ENCODE data around the gene BBOF1. TPM values are rescaled to one million over a fixed set of nuclear protein-coding genes. Genes with fewer than 3 reads are reported as not detected.

The BBOF1 gene
- polyA plus RNA-seq, 1 experiment: 3.5 TPM

DNA sequence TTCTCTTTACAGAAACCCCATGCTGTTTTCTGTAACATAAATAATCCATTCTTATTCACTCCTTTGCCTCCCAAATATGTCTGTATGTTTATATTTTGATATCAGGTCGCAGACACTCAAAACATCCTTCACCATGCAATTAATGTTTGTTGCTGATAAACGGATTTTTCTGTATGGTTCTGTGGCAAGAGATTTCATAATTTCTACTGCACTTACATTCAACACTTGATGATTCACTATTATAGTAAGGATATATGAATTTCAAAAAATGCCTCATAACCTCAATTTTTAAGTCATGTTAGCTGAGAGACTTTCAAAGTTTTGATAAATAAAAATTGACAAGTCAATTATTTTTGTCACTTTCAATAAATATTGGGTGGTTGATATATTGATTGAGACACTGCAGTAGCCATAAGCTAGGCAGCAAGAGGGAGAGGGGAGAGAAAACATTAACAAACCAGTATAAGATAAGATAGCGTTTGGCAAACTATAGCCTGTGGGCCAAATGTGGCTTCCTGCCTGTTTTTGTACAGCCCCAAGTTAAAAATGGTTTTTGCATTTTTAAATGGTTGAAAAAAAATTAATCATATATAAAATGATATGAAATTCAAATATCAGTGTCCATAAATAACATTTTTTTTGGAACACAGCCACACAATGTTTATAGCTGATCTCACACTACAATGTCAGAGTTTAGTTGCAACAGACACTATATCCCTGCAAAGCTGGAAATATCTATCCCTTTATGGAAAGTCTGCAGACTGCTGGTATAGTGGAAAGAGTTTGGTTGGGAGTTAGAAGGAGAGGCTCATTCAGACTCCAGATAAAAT, 46.8 kb downstream of the BBOF1 start:
- H3K36me3 ChIP-seq (ENCODE audit: control insufficient read depth, insufficient read depth, low read length): peaks cover 3% of the 10 kb centered on the region
- no peak overlapping the region for H3K4me3 ChIP-seq (ENCODE audit: low read depth, low read length)
- TF ChIP-seq, protein P1, sequence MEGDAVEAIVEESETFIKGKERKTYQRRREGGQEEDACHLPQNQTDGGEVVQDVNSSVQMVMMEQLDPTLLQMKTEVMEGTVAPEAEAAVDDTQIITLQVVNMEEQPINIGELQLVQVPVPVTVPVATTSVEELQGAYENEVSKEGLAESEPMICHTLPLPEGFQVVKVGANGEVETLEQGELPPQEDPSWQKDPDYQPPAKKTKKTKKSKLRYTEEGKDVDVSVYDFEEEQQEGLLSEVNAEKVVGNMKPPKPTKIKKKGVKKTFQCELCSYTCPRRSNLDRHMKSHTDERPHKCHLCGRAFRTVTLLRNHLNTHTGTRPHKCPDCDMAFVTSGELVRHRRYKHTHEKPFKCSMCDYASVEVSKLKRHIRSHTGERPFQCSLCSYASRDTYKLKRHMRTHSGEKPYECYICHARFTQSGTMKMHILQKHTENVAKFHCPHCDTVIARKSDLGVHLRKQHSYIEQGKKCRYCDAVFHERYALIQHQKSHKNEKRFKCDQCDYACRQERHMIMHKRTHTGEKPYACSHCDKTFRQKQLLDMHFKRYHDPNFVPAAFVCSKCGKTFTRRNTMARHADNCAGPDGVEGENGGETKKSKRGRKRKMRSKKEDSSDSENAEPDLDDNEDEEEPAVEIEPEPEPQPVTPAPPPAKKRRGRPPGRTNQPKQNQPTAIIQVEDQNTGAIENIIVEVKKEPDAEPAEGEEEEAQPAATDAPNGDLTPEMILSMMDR (IDR thresholded peaks at IDR 0.05; ENCODE audit: insufficient read depth, low read depth, low read length): no peak
- no peaks in the 10 kb centered on the region for H3K27me3 ChIP-seq (ENCODE audit: control insufficient read depth, insufficient read depth, low read length)
- POLR2A ChIA-PET: no interaction called here
- CTCF ChIA-PET: interaction anchor here (0.7 kb wide), 1 partner anchor 17 kb away, joined by 3 read pairs; no protein-coding TSS in a partner anchor
- no peak for DNase-seq (ENCODE audit: low read depth)

- no peak overlapping the region for H3K4me3 ChIP-seq (ENCODE audit: low read depth, low read length)
- ChIA-PET CTCF (no interaction called here), POLR2A (no interaction called here)
- H3K27me3 ChIP-seq (ENCODE audit: control insufficient read depth, insufficient read depth, low read length): no peaks in the 10 kb centered on the region
- DNase-seq (ENCODE audit: low read depth): no peak
- no peaks in the 10 kb centered on the region for H3K36me3 ChIP-seq (ENCODE audit: control insufficient read depth, insufficient read depth, low read length)
- TF ChIP-seq, protein P1 (IDR thresholded peaks at IDR 0.05; ENCODE audit: insufficient read depth, low read depth, low read length): no peak
Observed at GRCh38 chr14:74077401-74077800, 58.3 kb downstream of the BBOF1 start.

DNA sequence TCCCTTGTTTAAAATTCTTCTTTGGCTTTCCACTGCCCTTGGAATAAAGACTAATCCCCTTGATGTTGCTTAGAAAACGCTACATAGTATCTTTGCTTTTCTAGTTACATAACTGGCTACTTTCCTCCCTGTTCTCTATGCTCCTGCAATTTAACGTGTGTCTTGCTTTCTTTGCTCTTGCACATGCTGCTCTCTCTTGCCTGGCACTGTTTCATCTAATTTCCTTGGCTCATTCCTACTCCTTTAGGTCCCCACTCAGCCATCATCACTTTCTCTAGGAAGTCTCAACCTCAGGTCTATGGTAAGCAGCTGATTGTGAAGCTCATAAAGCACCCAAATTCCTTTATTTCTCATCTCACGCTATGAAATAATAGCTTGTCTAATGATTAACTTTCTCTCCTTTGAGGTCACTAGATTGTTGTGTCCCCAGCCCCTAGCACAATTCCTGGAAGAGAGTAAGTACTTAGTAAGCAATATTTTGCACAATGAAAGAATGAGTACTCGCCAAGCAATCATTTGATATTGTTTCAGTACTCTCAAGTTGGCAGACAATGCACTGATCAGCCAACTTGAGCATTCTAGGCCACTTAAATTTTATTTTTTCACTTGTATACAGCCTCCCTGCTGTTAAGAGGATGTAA, 61.8 kb downstream of the BBOF1 start:
- ChIA-PET POLR2A (no interaction called here), CTCF (interaction anchor here (3.4 kb wide), 1 partner anchor 20 kb away, joined by 9 read pairs; no protein-coding TSS in a partner anchor)
- Histone ChIP-seq H3K27me3 (ENCODE audit: control insufficient read depth, insufficient read depth, low read length) (no peaks in the 10 kb centered on the region), H3K4me3 (ENCODE audit: low read depth, low read length) (no peak overlapping the region), H3K36me3 (ENCODE audit: control insufficient read depth, insufficient read depth, low read length) (no peaks in the 10 kb centered on the region)
- no peak for DNase-seq (ENCODE audit: low read depth)
- TF ChIP-seq, protein P1 (IDR thresholded peaks at IDR 0.05; ENCODE audit: insufficient read depth, low read depth, low read length): no peak

- POLR2A ChIA-PET: no interaction called here
- TF ChIP-seq, protein P1 (IDR thresholded peaks at IDR 0.05; ENCODE audit: insufficient read depth, low read depth, low read length): no peak
- CTCF ChIA-PET: interaction anchor here (3.4 kb wide), 1 partner anchor 20 kb away, joined by 9 read pairs; no protein-coding TSS in a partner anchor
Observed at GRCh38 chr14:74081491-74081890, 62.3 kb downstream of the BBOF1 start.

GRCh38 chr14:74083161-74083560, 64.0 kb downstream of the BBOF1 start:
- no peak for DNase-seq (ENCODE audit: low read depth)
- POLR2A ChIA-PET: no interaction called here
- Histone ChIP-seq H3K27me3 (ENCODE audit: control insufficient read depth, insufficient read depth, low read length) (no peaks in the 10 kb centered on the region), H3K36me3 (ENCODE audit: control insufficient read depth, insufficient read depth, low read length) (no peaks in the 10 kb centered on the region), H3K4me3 (ENCODE audit: low read depth, low read length) (no peak overlapping the region; the same call in 1 of the 2 replicates)
- TF ChIP-seq, protein P1 (IDR thresholded peaks at IDR 0.05; ENCODE audit: insufficient read depth, low read depth, low read length): no peak
- CTCF ChIA-PET: interaction anchor here (0.5 to 3.4 kb wide), 5 partner anchors 17 to 399 kb away, joined by 3 to 9 read pairs (median 3); no protein-coding TSS in a partner anchor

More at GRCh38 chr14:74081491-74081890, 62.3 kb downstream of the BBOF1 start:
- no peaks in the 10 kb centered on the region for H3K36me3 ChIP-seq (ENCODE audit: control insufficient read depth, insufficient read depth, low read length)
- no peak for DNase-seq (ENCODE audit: low read depth)
- no peaks in the 10 kb centered on the region for H3K27me3 ChIP-seq (ENCODE audit: control insufficient read depth, insufficient read depth, low read length)
- no peak overlapping the region for H3K4me3 ChIP-seq (ENCODE audit: low read depth, low read length)
